Muscle of arm (tissue), 12 donors: ENCODE measurements around the gene ZNF319. TPM values are rescaled to one million over a fixed set of nuclear protein-coding genes. Genes with fewer than 3 reads are reported as not detected.

ENCODE experiments used
- DNase-seq: peaks from one replicate; pipeline ENCODE4 v3.0.0-alpha.2; 2013
- polyA plus RNA-seq, 12 donors: library from polyadenylated mRNA; unstranded; fragments of 120-200 nt; gene quantifications; one replicate each; pipeline ENCODE4 v1.2.1, GENCODE V29; 2013; ENCODE audit not compliant: insufficient read length in 12 of 12

ZNF319 gene
- polyA plus RNA-seq, 12 donors, result 5.0 to 11.7 (median 6.3) TPM; not detected in 1

DNA sequence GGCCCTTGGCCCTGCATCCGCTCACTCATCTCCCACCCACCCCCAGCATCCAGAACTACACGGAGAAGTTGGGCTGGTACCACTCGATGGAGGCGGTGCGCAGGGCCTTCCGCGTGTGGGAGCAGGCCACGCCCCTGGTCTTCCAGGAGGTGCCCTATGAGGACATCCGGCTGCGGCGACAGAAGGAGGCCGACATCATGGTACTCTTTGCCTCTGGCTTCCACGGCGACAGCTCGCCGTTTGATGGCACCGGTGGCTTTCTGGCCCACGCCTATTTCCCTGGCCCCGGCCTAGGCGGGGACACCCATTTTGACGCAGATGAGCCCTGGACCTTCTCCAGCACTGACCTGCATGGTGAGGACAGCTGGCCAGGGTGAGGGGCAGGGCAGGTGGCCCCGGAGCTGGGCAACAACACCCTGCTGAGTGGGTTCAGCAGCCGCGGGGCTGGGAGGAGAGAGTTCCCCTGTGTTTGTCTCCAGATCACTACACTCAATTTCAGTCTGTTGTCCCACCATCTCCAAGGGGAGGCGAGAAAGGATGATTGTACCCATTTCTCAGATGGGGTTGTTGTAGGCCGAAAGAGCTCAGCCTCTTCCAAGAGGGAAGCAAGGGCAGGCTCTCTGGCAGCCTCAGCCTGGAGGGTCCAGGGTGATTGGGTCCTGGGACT, 39.5 kb upstream of the ZNF319 start:
- DNase-seq, result no peak

GRCh38 chr16:58038219-58038641, 37.8 kb upstream of the ZNF319 start:
- no peak for DNase-seq

- DNase-seq, result no peak
Measured at GRCh38 chr16:58037365-58038057, 37.0 kb upstream of the ZNF319 start.

- no peak for DNase-seq
Measured at GRCh38 chr16:58036943-58037342, 36.5 kb upstream of the ZNF319 start.

- no peak for DNase-seq
Measured at GRCh38 chr16:58035356-58036170, 35.1 kb upstream of the ZNF319 start.

DNA sequence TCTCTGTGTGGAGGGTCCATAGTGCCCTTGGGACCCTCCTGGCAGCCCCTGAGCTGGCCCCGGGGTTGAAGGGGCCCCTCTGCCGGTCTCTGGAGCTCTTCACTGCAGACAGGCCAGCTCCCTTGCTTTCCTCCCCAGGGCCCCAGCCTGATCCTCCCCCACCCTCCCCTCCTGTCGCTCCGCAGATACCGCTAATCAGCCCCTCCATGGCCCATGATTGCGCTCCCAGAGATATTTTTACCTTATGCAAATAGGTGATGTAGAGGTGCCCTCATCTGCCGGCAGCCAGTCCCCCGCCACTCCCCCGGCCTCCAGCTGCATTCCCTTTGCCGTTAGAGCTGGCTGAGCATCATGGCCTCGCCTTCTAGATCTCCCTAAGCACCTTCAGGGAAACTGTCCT, 34.3 kb upstream of the ZNF319 start:
- DNase-seq, result no peak

DNA sequence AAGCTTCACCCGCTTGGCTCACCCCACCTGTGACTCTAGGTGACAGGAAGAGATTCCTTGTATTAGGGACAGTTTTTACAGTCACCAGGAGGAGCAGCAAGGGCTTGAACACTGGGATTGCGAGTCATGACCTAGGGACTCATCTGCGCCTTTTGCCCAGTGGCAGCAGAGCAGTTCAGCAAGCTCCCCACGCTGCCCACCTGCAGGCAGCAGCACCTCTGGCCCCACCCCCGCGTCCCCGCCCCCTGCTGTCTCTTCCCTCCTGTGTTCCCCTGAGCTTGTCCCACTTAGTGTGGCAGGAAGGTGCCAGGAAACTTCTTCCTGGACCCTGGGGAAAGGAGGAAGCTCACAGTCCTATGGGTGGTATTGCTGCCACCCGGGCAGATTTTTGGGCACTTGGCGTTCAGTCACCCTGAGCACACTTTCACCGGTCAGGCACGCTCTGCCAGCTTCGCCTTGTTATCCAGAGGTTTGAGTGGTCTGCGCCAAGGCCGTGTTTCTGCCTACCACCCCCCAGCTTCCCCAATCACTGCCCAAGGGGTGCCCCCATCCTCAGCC, 33.7 kb upstream of the ZNF319 start:
- no peak for DNase-seq

- DNase-seq, result no peak
Measured at GRCh38 chr16:58032710-58033293, 32.3 kb upstream of the ZNF319 start.

- no peak for DNase-seq
Measured at GRCh38 chr16:58031016-58031800, 30.7 kb upstream of the ZNF319 start.

GRCh38 chr16:58030136-58030840, 29.8 kb upstream of the ZNF319 start:
- DNase-seq, result no peak

GRCh38 chr16:58029410-58029809, 28.9 kb upstream of the ZNF319 start:
- no peak for DNase-seq

GRCh38 chr16:58028541-58029070, 28.1 kb upstream of the ZNF319 start:
- DNase-seq, result no peak

DNA sequence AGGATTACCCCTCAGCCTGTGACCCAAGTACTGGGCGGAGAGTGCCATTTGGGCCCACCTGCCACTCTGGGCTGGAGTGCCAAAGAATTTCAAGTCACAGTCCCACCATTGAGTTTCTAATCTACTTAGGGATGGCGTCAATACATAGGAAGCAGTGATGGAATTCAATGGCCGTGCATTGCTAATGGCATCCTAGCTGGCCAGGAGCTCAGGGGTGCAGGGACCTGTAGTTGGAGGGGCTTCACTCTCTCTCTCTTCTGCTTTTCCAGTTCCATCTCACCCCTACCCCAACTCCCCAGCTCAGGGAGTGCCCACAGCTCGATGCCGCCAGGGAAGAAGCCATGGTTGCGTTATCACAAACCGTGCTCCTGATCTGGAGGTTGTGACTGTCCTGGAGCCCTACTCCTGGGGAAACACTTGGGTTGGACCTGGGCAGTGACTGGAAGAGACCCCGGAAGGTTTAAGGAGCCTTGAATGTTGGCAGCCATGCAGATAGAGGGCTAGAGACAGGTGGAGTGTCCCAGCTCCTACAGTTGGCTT, 27.5 kb upstream of the ZNF319 start:
- DNase-seq, result no peak

DNA sequence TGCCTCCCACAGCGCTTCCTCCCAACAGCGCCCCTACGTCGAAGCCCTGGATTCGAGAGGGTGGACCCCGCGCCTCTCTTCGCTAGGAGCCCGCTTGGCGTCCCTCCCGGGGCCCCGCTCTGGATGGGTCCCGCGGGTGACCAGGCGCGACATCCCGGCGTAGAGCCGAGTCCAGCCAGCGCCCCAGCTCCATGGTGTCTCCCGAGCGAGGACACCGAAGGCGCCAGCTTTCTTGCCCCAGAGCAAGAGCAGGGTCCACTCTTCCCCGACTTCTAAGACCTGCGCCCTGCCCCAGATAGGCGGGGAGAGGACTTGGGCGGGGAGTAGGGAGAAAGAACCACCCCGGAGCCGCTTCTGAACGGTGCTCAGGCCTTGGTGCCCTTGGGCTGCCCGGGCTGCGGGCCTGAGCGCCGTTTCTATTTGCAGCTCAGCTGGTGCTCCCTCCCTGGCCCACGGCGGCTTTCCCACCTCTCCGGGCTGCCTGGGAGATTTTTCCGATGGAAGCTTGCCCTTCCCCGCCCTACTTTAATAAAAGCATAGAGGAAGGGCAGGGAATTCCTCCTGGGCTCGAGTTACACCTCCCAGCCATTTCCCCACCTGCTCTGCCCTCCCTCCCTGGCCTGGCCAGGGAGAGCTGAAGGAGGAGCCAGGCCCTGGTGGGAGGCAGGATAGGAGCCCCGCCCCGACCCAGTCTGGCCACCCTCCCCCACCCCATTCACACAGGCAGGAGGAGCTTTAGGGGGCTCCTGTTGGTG, 26.9 kb upstream of the ZNF319 start:
- DNase-seq, result no peak

DNA sequence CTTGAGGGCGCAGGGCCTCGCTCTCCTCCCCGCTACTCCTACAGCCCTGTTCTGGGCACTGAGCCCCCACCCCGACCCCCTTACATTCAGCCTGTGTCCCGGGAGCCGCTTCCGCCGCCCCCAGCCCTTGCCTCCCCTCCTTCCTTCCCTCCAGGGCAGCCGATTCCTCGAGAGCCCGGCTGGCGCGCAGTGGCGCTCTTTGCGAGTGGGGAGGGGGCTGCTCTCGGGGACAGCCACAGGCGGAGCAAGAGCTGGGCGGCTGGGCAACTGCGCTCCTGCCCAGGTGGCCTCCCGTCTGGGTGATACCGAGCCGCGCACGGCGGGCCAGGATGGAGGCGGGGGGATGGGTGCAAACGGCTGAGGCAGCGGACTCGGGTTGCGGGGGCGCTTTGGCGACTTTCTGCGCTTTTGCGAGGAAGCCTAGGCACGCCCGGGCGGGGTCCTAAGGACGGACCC, 26.3 kb upstream of the ZNF319 start:
- DNase-seq, result no peak

DNA sequence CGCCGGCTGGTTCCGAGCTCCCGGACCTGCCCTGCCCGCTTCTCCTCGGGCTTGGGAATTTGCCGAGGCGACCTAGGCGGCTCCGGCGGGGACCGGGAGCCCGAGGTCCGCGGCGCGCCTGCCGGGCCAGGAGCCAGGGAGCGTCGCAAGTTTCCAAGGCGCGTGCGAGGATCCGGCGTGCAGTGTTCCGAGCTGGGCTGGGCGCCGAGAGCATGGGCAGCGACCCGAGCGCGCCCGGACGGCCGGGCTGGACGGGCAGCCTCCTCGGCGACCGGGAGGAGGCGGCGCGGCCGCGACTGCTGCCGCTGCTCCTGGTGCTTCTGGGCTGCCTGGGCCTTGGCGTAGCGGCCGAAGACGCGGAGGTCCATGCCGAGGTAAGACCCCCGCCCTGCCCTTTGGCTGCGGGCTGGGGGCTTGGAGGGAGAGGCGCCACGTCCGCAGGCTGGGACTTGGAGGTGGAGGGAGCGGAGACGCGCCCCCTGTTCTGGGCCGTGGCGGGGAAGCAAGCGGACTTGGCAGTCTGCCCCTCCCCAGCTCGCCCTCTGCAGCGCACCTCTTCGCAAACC, 25.8 kb upstream of the ZNF319 start:
- DNase-seq, result no peak

GRCh38 chr16:58025351-58026138, 25.1 kb upstream of the ZNF319 start, which contains the start of gene MMP15:
Gene MMP15 (plus strand): TSS chr16:58025754. CDS start chr16:58026351, 597 bp downstream.
- DNase-seq, result no peak
